PFSK-1 (cell line): ENCODE results near the gene RAB34.

Source experiments
- FOXP2 ChIP-seq: optimal IDR thresholded peaks from 2 replicates; pipeline ENCODE3; 2011; ENCODE audit warnings: borderline replicate concordance, control low read depth, inconsistent platforms; ENCODE audit not compliant: insufficient read depth; ENCODE audit errors: extremely low read length, extremely low read depth
- POLR2AphosphoS5 ChIP-seq: IDR thresholded peaks from 2 replicates; pipeline ENCODE4 v1.6.1; 2012; ENCODE audit warnings: low read depth, mild to moderate bottlenecking, control low read depth, low read length, moderate library complexity
- REST ChIP-seq, 2 experiments: IDR thresholded peaks; 2 replicates each; pipeline versions ENCODE4 v1.6.1 to v1.8.0; 2011 to 2012; ENCODE audit warnings: low read depth in 2 of 2, low read length in 2 of 2, control low read depth in 1 of 2, inconsistent platforms in 1 of 2, mild to moderate bottlenecking in 1 of 2, moderate library complexity in 1 of 2; ENCODE audit not compliant: insufficient read depth in 1 of 2
- SIN3A ChIP-seq: IDR thresholded peaks from 2 replicates; pipeline ENCODE4 v1.6.1; 2012; ENCODE audit warnings: mild to moderate bottlenecking, low read length, moderate library complexity, borderline replicate concordance; ENCODE audit not compliant: insufficient read depth
- TAF1 ChIP-seq: IDR thresholded peaks from 2 replicates; pipeline ENCODE4 v1.6.1; 2012; ENCODE audit warnings: low read length, control low read depth, borderline replicate concordance; ENCODE audit not compliant: insufficient read depth

RAB34 gene

GRCh38 chr17:28688481-28688880 is 29.2 kb downstream of the RAB34 start:
- TF ChIP-seq POLR2AphosphoS5, result no peak
- TF ChIP-seq TAF1, result no peak
- no peak for TF ChIP-seq REST (IDR thresholded peaks at IDR 0.05; ENCODE audit: insufficient read depth in 1 of 2, low read depth in 2 of 2, low read length in 2 of 2)
- no peak for TF ChIP-seq FOXP2
- TF ChIP-seq SIN3A, result no peak

GRCh38 chr17:28686296-28686695 is 31.4 kb downstream of the RAB34 start:
- TF ChIP-seq TAF1, result no peak
- TF ChIP-seq REST (IDR thresholded peaks at IDR 0.05; ENCODE audit: insufficient read depth in 1 of 2, low read depth in 2 of 2, low read length in 2 of 2), result no peak
- TF ChIP-seq SIN3A, result no peak
- TF ChIP-seq POLR2AphosphoS5, result no peak
- no peak for TF ChIP-seq FOXP2

- TF ChIP-seq POLR2AphosphoS5 (no peak), TAF1 (no peak), FOXP2 (no peak), REST (IDR thresholded peaks at IDR 0.05; ENCODE audit: insufficient read depth in 1 of 2, low read depth in 2 of 2, low read length in 2 of 2) (no peak), SIN3A (no peak)
These were observed 32.3 kb downstream of the RAB34 start for GRCh38 chr17:28685366-28685765.

- TF ChIP-seq FOXP2, result no peak
- TF ChIP-seq TAF1, result no peak
- TF ChIP-seq REST (IDR thresholded peaks at IDR 0.05; ENCODE audit: insufficient read depth in 1 of 2, low read depth in 2 of 2, low read length in 2 of 2), result no peak
These were observed 32.7 kb downstream of the RAB34 start for GRCh38 chr17:28684963-28685362.

GRCh38 chr17:28682655-28683054 is 35.0 kb downstream of the RAB34 start:
- TF ChIP-seq FOXP2 (no peak), SIN3A (no peak), TAF1 (no peak), POLR2AphosphoS5 (no peak), REST (IDR thresholded peaks at IDR 0.05; ENCODE audit: insufficient read depth in 1 of 2, low read depth in 2 of 2, low read length in 2 of 2) (no peak)
